Brain pericyte (primary cell): Measurements from ENCODE around the gene MPEG1.

Experiments
- DNase-seq: peaks from one replicate; pipeline ENCODE4 v3.0.0-alpha.2; 2012; ENCODE audit warnings: low read depth, low spot score

Gene MPEG1

GRCh38 chr11:59171508-59172322 lies 41.0 kb downstream of the MPEG1 start, which contains the start of gene DTX4:
Gene DTX4, plus strand, starts transcription at chr11:59172132. Its CDS starts 464 bp downstream, at chr11:59172596.
- DNase-seq, result peak; percentile 60

GRCh38 chr11:59164028-59164427 lies 48.7 kb downstream of the MPEG1 start:
- no peak for DNase-seq
